ENCODE measurements around the gene BAG5. TPM values are rescaled to one million over a fixed set of nuclear protein-coding genes. Genes with fewer than 3 reads are reported as not detected.
"Not testable (repeated sequence)": the region's sequence is repeated elsewhere in the genome, so short reads cannot be mapped to it uniquely, and the experiment has no call there.

Gene BAG5
- total RNA-seq, 2 experiments from 2014 or later: 24.2 to 25.1 TPM

GRCh38 chr14:103530831-103531230, 31.6 kb downstream of the BAG5 start:
- DNase-seq: no peak
- intact Hi-C loops (cut with DNase I, micrococcal nuclease): no loop called here
- Mint-ChIP-seq H3K4me3 (peak overlapping the region; percentile 96), H3K36me3 (ENCODE audit: low read depth) (peaks cover 11% of the 10 kb centered on the region), H3K4me1 (peaks cover 33% of the 10 kb centered on the region), H3K9me3 (ENCODE audit: low read depth) (no peaks in the 10 kb centered on the region), H3K27me3 (no peaks in the 10 kb centered on the region), H3K27ac (no peak overlapping the region)
- CTCF ChIA-PET: interaction anchor here (1.2 kb wide), 1 partner anchor 12 kb away, joined by 5 read pairs; no protein-coding TSS in a partner anchor
- no peak for ATAC-seq
- POLR2A ChIA-PET: no interaction called here

- Mint-ChIP-seq H3K4me3 (peak overlapping the region; percentile 96), H3K36me3 (ENCODE audit: low read depth) (peaks cover 11% of the 10 kb centered on the region), H3K9me3 (ENCODE audit: low read depth) (no peaks in the 10 kb centered on the region), H3K27ac (peak overlapping the region; percentile 47), H3K4me1 (peaks cover 33% of the 10 kb centered on the region), H3K27me3 (no peaks in the 10 kb centered on the region)
- ChIA-PET CTCF (interaction anchor here (1.2 to 1.3 kb wide), 2 partner anchors 12 to 17 kb away, joined by 3 to 5 read pairs; no protein-coding TSS in a partner anchor), POLR2A (no interaction called here)
- peak; percentile 60 for DNase-seq
- no peak for ATAC-seq
- intact Hi-C loops (cut with DNase I, micrococcal nuclease): no loop called here
These were observed 32.1 kb downstream of the BAG5 start for GRCh38 chr14:103530390-103530789.

GRCh38 chr14:103529383-103530365, 32.8 kb downstream of the BAG5 start:
- intact Hi-C loops (cut with DNase I, micrococcal nuclease): loop anchor here (1.0 to 10.0 kb wide), 6 partner anchors 33 to 455 kb away; partner anchors contain the start of genes BAG5 (in 2 of the 2), COA8 (in 2 of the 2), EIF5 (in 1 of the 2) and KLC1 (in 1 of the 2)
- Mint-ChIP-seq H3K27me3 (no peaks in the 10 kb centered on the region), H3K9me3 (ENCODE audit: low read depth) (no peaks in the 10 kb centered on the region), H3K27ac (peak overlapping the region; percentile 94), H3K36me3 (ENCODE audit: low read depth) (peaks cover 11% of the 10 kb centered on the region), H3K4me1 (peaks cover 33% of the 10 kb centered on the region), H3K4me3 (peak overlapping the region; percentile 96)
- POLR2A ChIA-PET: interaction anchor here (1.4 kb wide), 1 partner anchor 9 kb away, joined by 3 read pairs; no protein-coding TSS in a partner anchor
- ATAC-seq (no peak), DNase-seq (no peak)
- CTCF ChIA-PET: interaction anchor here (1.3 to 2.6 kb wide), 4 partner anchors 9 to 32 kb away, joined by 3 to 10 read pairs (median 6); partner anchors contain the start of gene BAG5

GRCh38 chr14:103528587-103529382, 33.7 kb downstream of the BAG5 start, which contains the start of gene TRMT61A:
Gene TRMT61A (plus strand): TSS chr14:103529196. CDS start chr14:103529979, 783 bp downstream.
- Mint-ChIP-seq H3K9me3 (ENCODE audit: low read depth) (no peaks in the 10 kb centered on the region), H3K4me1 (peaks cover 33% of the 10 kb centered on the region), H3K27ac (peak within 1 kb of the TSS; percentile 94), H3K27me3 (peaks cover 2% of the 10 kb centered on the region), H3K4me3 (peak within 1 kb of the TSS; percentile 96), H3K36me3 (ENCODE audit: low read depth) (peaks cover 11% of the 10 kb centered on the region)
- DNase-seq (peak; percentile 87), ATAC-seq (peak; percentile 77)
- ChIA-PET CTCF (interaction anchor here (1.5 to 2.6 kb wide), 3 partner anchors 8 to 33 kb away, joined by 3 to 10 read pairs (median 9); partner anchors contain the start of gene BAG5), POLR2A (interaction anchor here (1.4 kb wide), 2 partner anchors 8 to 33 kb away, joined by 3 read pairs; partner anchors contain the start of gene BAG5)
- intact Hi-C loops (cut with DNase I, micrococcal nuclease): loop anchor here (1.0 to 10.0 kb wide), 6 partner anchors 34 to 454 kb away; partner anchors contain the start of genes BAG5 (in 2 of the 2), COA8 (in 2 of the 2), EIF5 (in 1 of the 2) and KLC1 (in 1 of the 2)

- peak overlapping the region; percentile 89 for H3K27ac Mint-ChIP-seq
- CTCF ChIA-PET: interaction anchor here (1.5 to 2.6 kb wide), 3 partner anchors 7 to 34 kb away, joined by 3 to 10 read pairs (median 9); partner anchors contain the start of gene BAG5
- ATAC-seq (no peak), DNase-seq (no peak)
- peaks cover 11% of the 10 kb centered on the region for H3K36me3 Mint-ChIP-seq (ENCODE audit: low read depth)
- intact Hi-C loops (cut with DNase I, micrococcal nuclease): loop anchor here (2.0 to 10.0 kb wide), 2 partner anchors 35 to 453 kb away; partner anchors contain the start of genes BAG5 (in 1 of the 2) and COA8 (in 1 of the 2)
- H3K9me3 Mint-ChIP-seq (ENCODE audit: low read depth): no peaks in the 10 kb centered on the region
- H3K4me1 Mint-ChIP-seq: peaks cover 33% of the 10 kb centered on the region
- H3K27me3 Mint-ChIP-seq: peaks cover 6% of the 10 kb centered on the region
- peak overlapping the region; percentile 96 for H3K4me3 Mint-ChIP-seq
- POLR2A ChIA-PET: interaction anchor here (1.4 kb wide), 2 partner anchors 7 to 34 kb away, joined by 3 read pairs; partner anchors contain the start of gene BAG5
These were observed 34.3 kb downstream of the BAG5 start for GRCh38 chr14:103528146-103528586.

- intact Hi-C loops (cut with DNase I, micrococcal nuclease): loop anchor here (2.0 to 10.0 kb wide), 2 partner anchors 35 to 453 kb away; partner anchors contain the start of genes BAG5 (in 1 of the 2) and COA8 (in 1 of the 2)
- Mint-ChIP-seq H3K36me3 (ENCODE audit: low read depth) (peaks cover 11% of the 10 kb centered on the region), H3K9me3 (ENCODE audit: low read depth) (no peaks in the 10 kb centered on the region), H3K27ac (peak overlapping the region; percentile 38), H3K4me3 (peak overlapping the region; percentile 96), H3K27me3 (peaks cover 6% of the 10 kb centered on the region), H3K4me1 (peaks cover 33% of the 10 kb centered on the region)
- peak; percentile 66 for DNase-seq
- ChIA-PET CTCF (interaction anchor here (0.6 to 2.6 kb wide), 2 partner anchors 9 to 1223 kb away, joined by 4 to 10 read pairs; no protein-coding TSS in a partner anchor), POLR2A (interaction anchor here (0.6 to 1.4 kb wide), 2 partner anchors 24 to 34 kb away, joined by 3 read pairs; partner anchors contain the start of gene BAG5)
- peak; percentile 57 for ATAC-seq
These were observed 34.9 kb downstream of the BAG5 start for GRCh38 chr14:103527408-103528145.

GRCh38 chr14:103526914-103527248, 35.6 kb downstream of the BAG5 start:
- H3K9me3 Mint-ChIP-seq (ENCODE audit: low read depth): no peaks in the 10 kb centered on the region
- DNase-seq (no peak), ATAC-seq (no peak)
- H3K27ac Mint-ChIP-seq: peak overlapping the region; percentile 38
- peaks cover 8% of the 10 kb centered on the region for H3K27me3 Mint-ChIP-seq
- peaks cover 11% of the 10 kb centered on the region for H3K36me3 Mint-ChIP-seq (ENCODE audit: low read depth)
- ChIA-PET POLR2A (interaction anchor here (0.6 kb wide), 1 partner anchor 23 kb away, joined by 3 read pairs; no protein-coding TSS in a partner anchor), CTCF (interaction anchor here (0.6 to 2.6 kb wide), 2 partner anchors 8 to 1224 kb away, joined by 4 to 10 read pairs; no protein-coding TSS in a partner anchor)
- intact Hi-C loops (cut with DNase I, micrococcal nuclease): loop anchor here in 1 of 2 experiments (10.0 kb wide), 1 partner anchor 452 kb away; no protein-coding TSS in a partner anchor
- peaks cover 33% of the 10 kb centered on the region for H3K4me1 Mint-ChIP-seq
- H3K4me3 Mint-ChIP-seq: peak overlapping the region; percentile 96

GRCh38 chr14:103526247-103526913, 36.1 kb downstream of the BAG5 start:
- Mint-ChIP-seq H3K36me3 (ENCODE audit: low read depth) (peaks cover 7% of the 10 kb centered on the region), H3K9me3 (ENCODE audit: low read depth) (no peaks in the 10 kb centered on the region), H3K27ac (no peak overlapping the region), H3K4me3 (no peak overlapping the region), H3K27me3 (peaks cover 8% of the 10 kb centered on the region), H3K4me1 (peaks cover 30% of the 10 kb centered on the region)
- ChIA-PET POLR2A (no interaction called here), CTCF (interaction anchor here (0.6 to 2.6 kb wide), 2 partner anchors 8 to 1224 kb away, joined by 4 to 10 read pairs; no protein-coding TSS in a partner anchor)
- intact Hi-C loops (cut with DNase I, micrococcal nuclease): loop anchor here in 1 of 2 experiments (10.0 kb wide), 1 partner anchor 452 kb away; no protein-coding TSS in a partner anchor
- DNase-seq (no peak), ATAC-seq (no peak)

- POLR2A ChIA-PET; H3K27ac Mint-ChIP-seq; ATAC-seq; H3K4me3 Mint-ChIP-seq; H3K27me3 Mint-ChIP-seq; DNase-seq; CTCF ChIA-PET; H3K9me3 Mint-ChIP-seq (ENCODE audit: low read depth); H3K36me3 Mint-ChIP-seq (ENCODE audit: low read depth): not testable (repeated sequence)
- H3K4me1 Mint-ChIP-seq: peaks cover 24% of the 10 kb centered on the region
- intact Hi-C loops (cut with DNase I, micrococcal nuclease): loop anchor here in 1 of 2 experiments (10.0 kb wide), 1 partner anchor 451 kb away; no protein-coding TSS in a partner anchor
These were observed 36.8 kb downstream of the BAG5 start for GRCh38 chr14:103525430-103526246.
